ENCODE data around the gene KLK12. TPM values are rescaled to one million over a fixed set of nuclear protein-coding genes. Genes with fewer than 3 reads are reported as not detected.

KLK12 gene
- total RNA-seq, 1 experiment from 2014 or later, result not detected

- no peak for DNase-seq (ENCODE audit: low read depth)
Measured at GRCh38 chr19:50983625-50984292, 51.0 kb downstream of the KLK12 start, which contains the start of gene KLK7. KLK7 (minus strand) TSS chr19:50983917; CDS start chr19:50982399, 1,518 bp downstream.

- DNase-seq (ENCODE audit: low read depth), result no peak
Measured at GRCh38 chr19:50982186-50982585, 52.6 kb downstream of the KLK12 start.

DNA sequence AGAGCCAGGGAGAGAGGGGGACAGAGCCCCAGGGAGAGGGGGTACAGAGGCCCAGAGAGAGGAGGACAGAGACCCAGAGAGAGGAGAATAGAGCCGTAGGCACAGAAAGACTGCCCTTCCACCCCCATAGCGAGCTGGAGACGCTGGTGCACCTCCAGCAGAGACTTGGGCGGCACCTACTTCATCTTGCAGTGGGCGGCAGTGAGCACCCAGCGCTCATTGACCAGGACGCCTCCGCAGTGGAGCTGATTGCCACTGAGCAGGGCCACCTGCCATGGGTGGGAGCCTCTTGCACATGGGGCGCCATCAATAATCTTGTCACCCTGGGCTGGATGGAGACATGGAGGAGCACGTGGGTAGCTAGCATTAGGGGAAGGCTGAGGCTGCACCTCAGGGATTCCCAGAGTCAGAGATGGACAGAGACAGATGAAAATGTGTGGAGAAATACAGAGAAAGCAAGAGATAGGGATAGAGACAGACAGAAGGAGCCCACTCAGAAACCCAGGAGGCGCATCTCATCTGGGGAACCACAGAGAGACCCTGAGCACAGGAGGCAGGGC is 53.1 kb downstream of the KLK12 start:
- no peak for DNase-seq (ENCODE audit: low read depth)

DNA sequence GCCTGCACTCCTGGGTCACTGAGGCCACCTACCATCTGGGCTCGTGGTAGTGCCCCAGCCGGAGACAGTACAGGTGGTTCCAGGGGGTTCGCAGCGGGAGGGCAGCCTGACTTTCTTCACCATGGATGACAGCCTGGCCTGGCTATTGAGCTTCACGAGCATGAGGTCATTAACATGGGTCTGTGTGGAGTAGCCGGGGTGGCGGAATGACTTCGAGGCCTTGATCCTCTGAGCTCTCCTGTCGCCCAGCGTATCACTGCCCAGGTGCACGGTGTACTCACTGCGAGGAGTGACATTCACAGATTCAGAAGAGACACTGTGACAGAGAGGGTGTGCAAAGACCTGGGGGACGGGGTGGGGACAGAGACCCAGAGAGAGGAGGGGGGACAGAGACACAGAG is 54.6 kb downstream of the KLK12 start:
- no peak for DNase-seq (ENCODE audit: low read depth)

- no peak for DNase-seq (ENCODE audit: low read depth)
Measured at GRCh38 chr19:50979758-50980157, 55.0 kb downstream of the KLK12 start.

Other genes starting within 250 kb of the KLK12 start
- gene ACP4, start 244.6 kb downstream of the KLK12 start, total RNA-seq (2014; rRNA removed; shearing (Covaris generic)), result not detected in 2 replicates
- gene KLK1, start 211.2 kb downstream of the KLK12 start, total RNA-seq (2014; rRNA removed; shearing (Covaris generic)), result not detected in 2 replicates
- not detected in 2 replicates for gene KLK15, start 201.4 kb downstream of the KLK12 start, total RNA-seq (2014; rRNA removed; shearing (Covaris generic))
- not detected in 2 replicates for gene KLK3, start 180.1 kb downstream of the KLK12 start, total RNA-seq (2014; rRNA removed; shearing (Covaris generic))
- gene KLK2, start 161.6 kb downstream of the KLK12 start, total RNA-seq (2014; rRNA removed; shearing (Covaris generic)), result not detected in 2 replicates
- not detected in 2 replicates for gene KLK4, start 123.6 kb downstream of the KLK12 start, total RNA-seq (2014; rRNA removed; shearing (Covaris generic))
- not detected in 2 replicates for gene KLK5, start 82.0 kb downstream of the KLK12 start, total RNA-seq (2014; rRNA removed; shearing (Covaris generic))
- 0.20 TPM in 1 of 2 replicates, not detected in the other for gene KLK6, start 65.4 kb downstream of the KLK12 start, total RNA-seq (2014; rRNA removed; shearing (Covaris generic))
- gene KLK7, start 51.1 kb downstream of the KLK12 start, total RNA-seq (2014; rRNA removed; shearing (Covaris generic)), result not detected in 2 replicates
- not detected in 2 replicates for gene KLK8, start 33.4 kb downstream of the KLK12 start, total RNA-seq (2014; rRNA removed; shearing (Covaris generic))
- not detected in 2 replicates for gene KLK10, start 15.3 kb downstream of the KLK12 start, total RNA-seq (2014; rRNA removed; shearing (Covaris generic))
- gene KLK11, start 8.4 kb downstream of the KLK12 start, total RNA-seq (2014; rRNA removed; shearing (Covaris generic)), result not detected in 2 replicates
- gene KLK13, start 30.1 kb upstream of the KLK12 start, total RNA-seq (2014; rRNA removed; shearing (Covaris generic)), result not detected in 2 replicates
- not detected in 2 replicates for gene KLK14, start 47.9 kb upstream of the KLK12 start, total RNA-seq (2014; rRNA removed; shearing (Covaris generic))
- 26.5 and 32.3 TPM in 2 replicates for gene CTU1, start 73.4 kb upstream of the KLK12 start, total RNA-seq (2014; rRNA removed; shearing (Covaris generic))
- 0.67 and 1.4 TPM in 2 replicates for gene SIGLEC9, start 89.9 kb upstream of the KLK12 start, total RNA-seq (2014; rRNA removed; shearing (Covaris generic))
- not detected in 2 replicates for gene SIGLEC7, start 107.3 kb upstream of the KLK12 start, total RNA-seq (2014; rRNA removed; shearing (Covaris generic))
- gene CD33, start 190.1 kb upstream of the KLK12 start, total RNA-seq (2014; rRNA removed; shearing (Covaris generic)), result 52.3 and 53.7 TPM in 2 replicates
- gene SIGLECL1, start 216.1 kb upstream of the KLK12 start, total RNA-seq (2014; rRNA removed; shearing (Covaris generic)), result not detected in 2 replicates